ENCODE data around the gene COL5A1.

The COL5A1 gene

GRCh38 chr9:134725605-134725940 is 84.0 kb downstream of the COL5A1 start:
- no peak overlapping the region for H3K27ac Mint-ChIP-seq
- H3K4me1 Mint-ChIP-seq (ENCODE audit: low read depth) = peaks cover 7% of the 10 kb centered on the region
- H3K9me3 Mint-ChIP-seq (ENCODE audit: low read depth) = no peaks in the 10 kb centered on the region
- no peaks in the 10 kb centered on the region for H3K36me3 Mint-ChIP-seq
- H3K27me3 Mint-ChIP-seq = peaks cover 7% of the 10 kb centered on the region
- no peak overlapping the region for H3K4me3 Mint-ChIP-seq

DNA sequence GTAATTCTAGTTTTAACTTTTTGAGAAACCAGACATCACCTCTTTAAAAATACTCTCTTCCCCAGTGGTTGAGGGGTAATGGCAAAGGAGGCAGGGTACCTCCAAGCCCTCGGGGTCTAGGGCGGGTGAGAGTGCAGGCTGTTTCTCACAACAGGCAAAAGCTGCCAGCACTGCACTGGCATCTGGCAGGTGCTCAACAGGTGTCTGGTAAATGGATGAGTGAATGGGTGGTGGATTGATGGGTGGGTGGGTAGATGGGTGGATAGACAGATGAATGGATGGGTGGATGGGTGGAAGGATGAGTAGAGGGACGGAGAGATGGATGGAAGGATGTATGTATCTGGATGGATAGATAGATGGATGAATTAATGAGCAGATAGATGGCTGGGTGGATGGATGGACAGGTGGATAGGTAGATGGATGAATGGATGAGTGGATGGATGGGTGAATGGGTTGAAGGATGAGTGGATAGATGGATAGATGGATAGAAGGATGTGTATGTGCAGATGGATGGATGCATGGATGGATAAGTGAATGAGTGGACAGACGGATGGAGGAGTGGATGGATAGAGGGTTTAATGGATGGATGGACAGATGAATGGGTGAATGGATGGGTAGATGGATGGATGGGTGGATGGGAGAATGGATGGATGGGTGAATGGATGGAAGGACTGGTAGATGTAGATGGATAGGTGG is 84.6 kb downstream of the COL5A1 start:
- H3K4me3 Mint-ChIP-seq = no peak overlapping the region
- no peaks in the 10 kb centered on the region for H3K9me3 Mint-ChIP-seq (ENCODE audit: low read depth)
- no peaks in the 10 kb centered on the region for H3K36me3 Mint-ChIP-seq
- H3K27me3 Mint-ChIP-seq = peaks cover 7% of the 10 kb centered on the region
- peaks cover 7% of the 10 kb centered on the region for H3K4me1 Mint-ChIP-seq (ENCODE audit: low read depth)
- no peak overlapping the region for H3K27ac Mint-ChIP-seq

GRCh38 chr9:134726722-134727034 is 85.1 kb downstream of the COL5A1 start:
- Mint-ChIP-seq H3K27ac (no peak overlapping the region), H3K4me1 (ENCODE audit: low read depth) (peaks cover 7% of the 10 kb centered on the region), H3K4me3 (no peak overlapping the region), H3K9me3 (ENCODE audit: low read depth) (no peaks in the 10 kb centered on the region), H3K36me3 (no peaks in the 10 kb centered on the region), H3K27me3 (peaks cover 7% of the 10 kb centered on the region)

DNA sequence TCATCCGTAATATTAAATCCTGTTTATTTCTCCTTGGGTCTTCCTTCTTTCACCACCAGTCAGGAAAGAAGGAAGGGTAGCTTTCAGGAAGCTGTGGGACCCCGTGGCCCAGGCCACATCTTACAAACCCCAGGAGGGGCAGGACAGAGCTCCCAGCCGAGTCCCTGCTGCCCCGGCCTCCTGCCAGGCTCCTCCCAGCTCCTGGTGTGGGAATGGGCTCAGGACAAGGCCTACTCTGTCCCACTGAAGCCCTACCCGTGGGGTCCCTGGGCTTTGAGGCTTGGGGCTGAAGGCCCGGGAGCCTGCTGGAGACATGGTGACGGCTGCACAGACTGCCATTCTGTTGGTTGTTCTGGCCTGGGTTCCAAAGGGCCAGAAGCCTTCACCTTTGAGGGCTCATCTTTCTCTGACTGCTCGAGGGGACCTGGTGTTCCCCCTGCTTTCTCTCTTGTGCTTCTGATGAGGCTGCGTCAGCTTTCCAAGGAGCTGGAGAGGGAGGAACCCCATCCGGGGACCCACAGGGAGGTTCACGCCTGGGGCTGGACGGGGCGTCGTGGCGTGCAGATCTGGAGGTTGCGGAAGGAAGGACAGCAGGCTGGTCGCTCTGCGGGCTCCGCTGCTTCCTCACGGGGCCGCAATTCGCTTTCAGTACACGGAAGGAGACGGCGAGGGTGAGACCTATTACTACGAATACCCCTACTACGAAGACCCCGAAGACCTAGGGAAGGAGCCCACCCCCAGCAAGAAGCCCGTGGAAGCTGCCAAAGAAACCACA is 86.6 kb downstream of the COL5A1 start:
- peaks cover 3% of the 10 kb centered on the region for H3K27me3 Mint-ChIP-seq
- no peak overlapping the region for H3K4me3 Mint-ChIP-seq
- H3K27ac Mint-ChIP-seq = no peak overlapping the region
- no peaks in the 10 kb centered on the region for H3K9me3 Mint-ChIP-seq (ENCODE audit: low read depth)
- no peaks in the 10 kb centered on the region for H3K36me3 Mint-ChIP-seq
- peaks cover 7% of the 10 kb centered on the region for H3K4me1 Mint-ChIP-seq (ENCODE audit: low read depth)

DNA sequence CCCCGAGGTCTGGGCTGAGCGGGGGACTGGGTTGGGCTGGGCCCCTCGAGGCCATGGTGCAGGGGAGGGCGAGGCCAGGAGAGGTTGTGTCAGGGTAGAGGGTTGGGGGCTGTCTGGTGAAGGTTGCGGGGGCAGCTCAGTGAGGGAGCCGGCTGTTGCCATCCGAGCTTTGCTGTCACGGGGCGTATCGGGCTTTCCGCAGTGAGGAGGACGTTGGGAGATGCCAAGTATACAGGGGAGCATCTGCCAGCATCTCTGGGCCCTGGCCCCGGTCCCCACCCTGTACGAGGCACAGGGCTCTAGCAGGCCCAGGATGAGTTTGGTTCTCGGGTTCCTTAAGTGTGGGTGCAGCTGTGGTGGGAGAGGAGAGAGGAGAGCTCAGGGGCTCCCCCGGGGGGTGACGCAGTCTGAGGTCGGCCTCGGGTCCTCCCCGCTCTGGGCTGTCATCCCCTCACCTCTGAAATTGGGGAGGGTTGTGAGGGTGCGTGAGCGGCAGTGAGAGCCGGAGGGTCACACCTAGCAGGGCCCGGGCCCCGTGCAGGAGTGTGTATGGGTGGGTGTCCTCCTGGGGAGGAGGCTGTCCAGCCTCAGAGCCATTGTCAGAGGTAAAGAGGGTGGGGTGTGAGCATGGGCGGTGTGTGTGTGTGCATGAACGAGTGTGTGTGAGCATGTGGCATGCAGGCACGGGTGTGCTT is 87.3 kb downstream of the COL5A1 start:
- H3K27me3 Mint-ChIP-seq = peaks cover 2% of the 10 kb centered on the region
- H3K9me3 Mint-ChIP-seq (ENCODE audit: low read depth) = no peaks in the 10 kb centered on the region
- no peak overlapping the region for H3K27ac Mint-ChIP-seq
- no peaks in the 10 kb centered on the region for H3K36me3 Mint-ChIP-seq
- H3K4me1 Mint-ChIP-seq (ENCODE audit: low read depth) = peaks cover 7% of the 10 kb centered on the region
- H3K4me3 Mint-ChIP-seq = no peak overlapping the region

DNA sequence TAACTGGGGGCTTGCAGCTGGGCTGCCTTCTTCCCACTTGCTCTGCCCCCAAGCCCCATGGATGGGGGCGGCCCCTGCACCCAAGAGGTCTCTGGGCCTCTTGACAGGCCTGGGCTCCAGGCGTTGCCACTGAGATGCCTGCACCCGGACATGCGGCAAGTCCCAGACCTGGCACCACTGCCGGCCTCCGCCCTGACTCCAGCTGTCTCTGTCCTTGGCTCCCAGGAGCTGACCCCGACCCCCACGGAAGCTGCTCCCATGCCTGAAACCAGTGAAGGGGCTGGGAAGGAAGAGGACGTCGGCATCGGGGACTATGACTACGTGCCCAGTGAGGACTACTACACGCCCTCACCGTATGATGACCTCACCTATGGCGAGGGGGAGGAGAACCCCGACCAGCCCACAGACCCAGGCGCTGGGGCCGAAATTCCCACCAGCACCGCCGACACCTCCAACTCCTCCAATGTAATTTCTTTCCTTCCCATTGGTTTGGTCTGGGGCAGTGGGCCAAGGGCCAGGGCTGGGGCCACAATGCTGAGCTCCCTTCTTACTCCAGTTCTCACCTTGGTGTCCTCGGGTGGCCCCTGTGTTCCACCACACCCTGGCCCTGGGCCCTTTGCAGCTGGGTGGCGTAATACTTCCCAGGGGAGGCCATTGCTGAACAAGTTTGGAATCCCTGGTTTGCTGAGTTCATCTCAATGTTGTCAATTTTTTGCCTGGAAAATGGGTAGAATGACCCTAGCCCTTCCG is 88.6 kb downstream of the COL5A1 start:
- Mint-ChIP-seq H3K27me3 (peaks cover 2% of the 10 kb centered on the region), H3K36me3 (no peaks in the 10 kb centered on the region), H3K9me3 (ENCODE audit: low read depth) (no peaks in the 10 kb centered on the region), H3K4me3 (no peak overlapping the region), H3K27ac (no peak overlapping the region), H3K4me1 (ENCODE audit: low read depth) (peaks cover 7% of the 10 kb centered on the region)

DNA sequence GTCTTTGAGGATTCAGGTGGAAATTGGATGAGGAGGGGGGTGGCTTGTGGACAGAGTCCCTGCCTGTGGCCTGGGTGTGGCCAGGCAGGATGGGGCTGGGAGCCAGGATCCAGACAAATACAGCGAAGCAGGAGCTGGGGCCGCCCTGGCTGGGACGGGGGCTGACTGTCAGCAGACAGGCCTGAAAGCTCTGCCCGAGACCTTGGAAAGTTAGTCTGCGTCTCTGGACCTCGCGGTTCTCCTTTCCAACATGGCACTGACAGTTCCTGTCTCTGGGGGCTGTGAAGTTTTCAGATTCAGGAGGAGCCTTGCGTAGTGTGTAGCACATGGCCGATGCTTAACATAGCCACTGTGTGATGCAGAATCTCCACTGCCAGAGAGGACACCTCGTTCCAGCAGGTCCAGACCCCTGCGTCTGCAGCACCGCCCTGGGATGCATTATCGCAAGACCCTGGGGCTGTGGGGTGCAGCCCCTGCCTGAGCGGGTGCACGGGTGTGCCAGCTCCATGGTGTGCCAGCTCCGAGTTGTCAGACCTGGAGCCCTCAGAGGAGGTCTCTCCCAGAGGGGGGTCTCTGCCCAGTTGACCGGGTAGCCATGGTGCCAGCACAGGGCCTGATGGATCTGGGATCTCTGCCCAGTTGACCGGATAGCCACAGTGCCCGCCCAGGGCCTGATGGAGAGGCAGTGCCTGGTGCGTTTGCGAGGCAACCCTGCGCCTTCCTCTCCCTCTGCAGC is 89.3 kb downstream of the COL5A1 start:
- Mint-ChIP-seq H3K9me3 (ENCODE audit: low read depth) (no peaks in the 10 kb centered on the region), H3K27me3 (no peaks in the 10 kb centered on the region), H3K36me3 (no peaks in the 10 kb centered on the region), H3K27ac (no peak overlapping the region), H3K4me1 (ENCODE audit: low read depth) (no peaks in the 10 kb centered on the region), H3K4me3 (no peak overlapping the region)

DNA sequence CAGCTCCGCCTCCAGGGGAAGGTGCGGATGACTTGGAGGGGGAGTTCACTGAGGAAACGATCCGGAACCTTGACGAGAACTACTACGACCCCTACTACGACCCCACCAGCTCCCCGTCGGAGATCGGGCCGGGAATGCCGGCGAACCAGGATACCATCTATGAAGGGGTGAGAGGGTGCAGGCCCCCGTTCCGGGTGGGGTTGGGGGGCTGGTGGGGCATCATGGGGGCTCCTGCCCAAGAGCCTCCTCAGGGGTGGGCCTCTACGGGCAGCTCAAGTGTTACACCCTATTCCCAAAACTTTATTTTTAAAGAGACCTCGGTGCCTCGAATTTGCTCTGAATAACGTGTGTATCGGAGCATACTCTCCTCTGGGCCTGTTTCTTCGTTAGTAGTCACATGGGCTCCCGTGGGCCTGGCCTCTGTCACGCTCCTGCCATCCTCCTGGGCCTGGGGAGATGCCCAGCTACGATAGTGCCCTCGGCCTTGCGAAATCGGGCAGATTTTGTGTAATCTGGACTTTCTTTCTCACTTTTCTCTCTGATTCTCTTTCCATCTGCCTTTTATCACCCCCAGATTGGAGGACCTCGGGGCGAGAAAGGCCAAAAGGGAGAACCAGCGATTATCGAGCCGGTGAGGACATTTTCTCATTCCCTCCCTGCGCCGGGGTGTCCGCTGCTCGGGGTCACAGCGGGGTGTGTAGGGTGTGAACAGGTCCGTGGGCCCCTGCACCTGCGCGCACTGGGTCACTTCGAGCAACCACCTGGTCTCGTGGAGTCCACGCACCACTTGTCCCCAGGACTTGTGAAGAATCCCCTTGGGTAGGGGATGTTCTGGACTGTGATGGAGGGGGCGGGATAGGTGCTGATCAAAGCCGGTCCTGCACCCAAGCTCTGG is 90.1 kb downstream of the COL5A1 start:
- Mint-ChIP-seq H3K27ac (no peak overlapping the region), H3K4me3 (no peak overlapping the region), H3K9me3 (ENCODE audit: low read depth) (no peaks in the 10 kb centered on the region), H3K27me3 (no peaks in the 10 kb centered on the region), H3K36me3 (no peaks in the 10 kb centered on the region), H3K4me1 (ENCODE audit: low read depth) (no peaks in the 10 kb centered on the region)

DNA sequence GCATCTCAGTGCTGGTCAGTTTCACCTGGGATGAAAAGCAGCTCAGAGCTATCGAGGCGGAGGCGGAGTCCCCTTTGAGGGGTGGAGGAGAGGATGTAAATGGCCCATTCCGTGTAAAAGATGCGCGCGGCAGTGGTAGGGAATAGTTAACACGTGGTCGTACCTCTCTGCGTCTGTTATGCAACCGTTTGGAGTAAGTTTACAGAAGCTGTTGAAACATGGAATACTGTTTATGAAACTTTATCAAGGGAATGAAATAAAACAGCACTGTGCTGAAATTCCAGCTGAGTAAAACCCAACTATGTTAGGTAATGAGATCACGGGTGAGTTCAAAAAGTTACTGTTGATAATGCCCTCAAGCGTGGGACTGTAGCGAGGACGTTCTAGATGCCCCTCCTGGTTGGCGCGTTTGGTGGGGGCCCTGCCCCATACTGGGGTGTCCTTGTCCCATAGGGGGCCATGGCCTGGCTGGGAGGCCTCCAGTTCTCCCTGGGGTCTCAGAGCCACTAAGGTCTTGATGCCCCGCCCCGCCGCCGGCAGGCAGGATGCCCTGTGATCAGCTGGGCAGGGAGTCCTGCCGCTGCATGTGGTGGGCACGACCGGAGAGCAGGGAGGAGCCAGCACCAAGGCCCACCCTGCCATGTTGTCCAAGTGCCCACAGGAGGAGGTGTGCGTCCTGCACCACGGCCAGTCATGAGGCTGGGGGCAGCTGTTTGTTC is 90.9 kb downstream of the COL5A1 start:
- H3K9me3 Mint-ChIP-seq (ENCODE audit: low read depth) = no peaks in the 10 kb centered on the region
- H3K27me3 Mint-ChIP-seq = no peaks in the 10 kb centered on the region
- no peak overlapping the region for H3K4me3 Mint-ChIP-seq
- H3K36me3 Mint-ChIP-seq = no peaks in the 10 kb centered on the region
- H3K4me1 Mint-ChIP-seq (ENCODE audit: low read depth) = no peaks in the 10 kb centered on the region
- no peak overlapping the region for H3K27ac Mint-ChIP-seq

DNA sequence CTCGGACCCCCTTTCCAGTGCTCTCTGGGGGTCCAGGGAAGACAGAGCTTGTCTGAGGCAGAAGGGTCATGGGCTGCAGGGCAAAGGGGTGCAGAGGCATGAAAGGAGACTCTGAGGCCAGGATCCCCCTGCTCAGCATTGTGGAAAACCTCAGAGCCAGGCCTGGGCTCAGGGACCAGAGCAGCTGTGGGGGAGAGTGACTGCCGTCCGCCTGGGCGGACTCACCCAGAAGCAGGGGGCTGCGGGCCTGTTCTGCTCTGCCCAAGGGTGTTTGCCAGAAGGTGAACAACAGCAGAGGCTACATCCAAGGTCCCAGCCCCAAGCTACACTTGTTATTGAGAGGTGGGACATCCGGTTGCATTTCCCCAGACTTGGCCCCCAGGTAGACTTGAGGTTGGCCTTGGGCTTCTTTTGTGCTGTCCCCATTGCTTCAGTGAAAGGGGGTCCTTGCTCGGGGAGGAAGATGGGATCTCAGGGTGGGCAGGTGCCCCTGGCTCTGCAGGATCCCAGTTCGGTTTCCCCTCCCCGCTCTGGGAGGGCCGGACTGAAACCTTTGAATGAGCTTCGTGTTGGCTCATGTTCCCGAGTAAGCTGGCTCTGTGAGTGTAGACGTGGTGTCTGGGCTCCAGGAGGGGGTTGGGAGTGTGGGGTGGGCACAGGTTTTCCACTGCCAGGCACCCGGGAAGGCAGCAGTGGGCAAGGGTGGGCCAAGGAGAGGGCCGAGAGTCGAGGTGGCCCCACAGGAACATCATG is 92.1 kb downstream of the COL5A1 start:
- no peak overlapping the region for H3K4me3 Mint-ChIP-seq
- H3K9me3 Mint-ChIP-seq (ENCODE audit: low read depth) = no peaks in the 10 kb centered on the region
- H3K36me3 Mint-ChIP-seq = no peaks in the 10 kb centered on the region
- H3K4me1 Mint-ChIP-seq (ENCODE audit: low read depth) = no peaks in the 10 kb centered on the region
- H3K27me3 Mint-ChIP-seq = no peaks in the 10 kb centered on the region
- H3K27ac Mint-ChIP-seq = no peak overlapping the region

DNA sequence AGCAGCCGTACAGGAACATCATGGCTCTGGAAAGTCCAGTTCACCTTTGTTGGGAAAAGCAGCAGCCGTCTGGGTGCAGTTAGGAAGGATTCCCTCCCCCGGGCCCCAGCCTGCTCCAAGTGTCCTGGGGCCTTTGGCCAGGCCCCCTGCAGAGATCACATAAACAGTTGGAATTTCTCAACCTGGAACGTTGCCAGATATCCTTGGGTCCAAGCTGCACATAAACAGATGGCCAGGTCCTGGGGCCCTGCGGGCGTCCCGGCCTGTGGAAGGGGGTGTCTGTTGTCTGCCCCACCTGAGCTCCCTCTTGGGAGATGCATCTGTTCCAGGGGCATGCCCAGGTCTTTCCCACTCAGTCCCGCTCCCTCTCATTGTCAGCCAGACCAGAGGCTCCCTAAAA is 92.7 kb downstream of the COL5A1 start:
- Mint-ChIP-seq H3K27ac (no peak overlapping the region), H3K4me1 (ENCODE audit: low read depth) (no peaks in the 10 kb centered on the region), H3K4me3 (no peak overlapping the region), H3K27me3 (peaks cover 2% of the 10 kb centered on the region), H3K36me3 (no peaks in the 10 kb centered on the region), H3K9me3 (ENCODE audit: low read depth) (no peaks in the 10 kb centered on the region)

- Mint-ChIP-seq H3K4me3 (no peak overlapping the region), H3K36me3 (no peaks in the 10 kb centered on the region), H3K4me1 (ENCODE audit: low read depth) (no peaks in the 10 kb centered on the region), H3K27ac (no peak overlapping the region), H3K9me3 (ENCODE audit: low read depth) (no peaks in the 10 kb centered on the region), H3K27me3 (peaks cover 5% of the 10 kb centered on the region)
Measured at GRCh38 chr9:134735441-134736175, 94.0 kb downstream of the COL5A1 start.

All from activated naive CD8-positive, alpha-beta T cell (primary cell).